H1 (cell line): ENCODE results near the gene KRT37.
"Not testable (repeated sequence)": the region's sequence is repeated elsewhere in the genome, so short reads cannot be mapped to it uniquely, and the experiment has no call there.

ENCODE experiments used
- CEBPB ChIP-seq: IDR thresholded peaks from 2 replicates; pipeline ENCODE4 v1.6.1; 2012; ENCODE audit warnings: low read depth, low read length
- CHD2 ChIP-seq: IDR thresholded peaks from 2 replicates; pipeline ENCODE4 v1.6.1; 2012; ENCODE audit warnings: low read length, improper control_type of control experiment
- CTCF ChIP-seq, 3 experiments: IDR thresholded peaks; 1 replicate in 2 of 3; 2 replicates in 1 of 3; pipeline versions ENCODE4 v1.5.1 to v1.6.1; 2011; ENCODE audit warnings: low read length in 3 of 3, mild to moderate bottlenecking in 3 of 3, inconsistent platforms in 2 of 3, low read depth in 1 of 3, moderate library complexity in 1 of 3; ENCODE audit not compliant: insufficient read depth in 1 of 3; ENCODE audit errors: control extremely low read depth in 1 of 3
- EZH2 ChIP-seq: fragments of 200-600 bp; sonication (generic); IDR thresholded peaks from 2 replicates; pipeline ENCODE4 v1.7.1; 2012; ENCODE audit warnings: low read depth, mild to moderate bottlenecking, moderate library complexity, low read length, inconsistent platforms; ENCODE audit not compliant: severe bottlenecking
- KDM5A ChIP-seq: fragments of 200-600 bp; IDR thresholded peaks from 2 replicates; pipeline ENCODE4 v1.7.1; 2012; ENCODE audit warnings: mild to moderate bottlenecking, low read length, inconsistent platforms, mixed read lengths
- MAX ChIP-seq: IDR thresholded peaks from 2 replicates; pipeline ENCODE4 v1.6.1; 2012; ENCODE audit warnings: inconsistent platforms
- POLR2A ChIP-seq, 2 experiments: IDR thresholded peaks; 1 replicate in 1 of 2; 2 replicates in 1 of 2; pipeline ENCODE4 v1.6.1; 2011; ENCODE audit warnings: low read depth in 2 of 2, low read length in 2 of 2, mild to moderate bottlenecking in 2 of 2; ENCODE audit errors: control extremely low read depth in 1 of 2
- RAD21 ChIP-seq, 2 experiments: IDR thresholded peaks in 1 of 2; conservative IDR thresholded peaks in 1 of 2; 2 replicates each; pipeline ENCODE4 v1.6.1; 2011; ENCODE audit warnings: low read depth in 2 of 2, low read length in 2 of 2, improper control_type of control experiment in 1 of 2, inconsistent platforms in 1 of 2, mild to moderate bottlenecking in 1 of 2, moderate library complexity in 1 of 2
- RNF2 ChIP-seq: fragments of 200-900, 300-1000 bp; sonication (generic); IDR thresholded peaks from 2 replicates; pipeline ENCODE4 v1.7.1; 2016; ENCODE audit warnings: borderline replicate concordance, low read depth, mild to moderate bottlenecking, antibody characterized with exemption, low read length; ENCODE audit not compliant: poor library complexity, severe bottlenecking; ENCODE audit errors: missing control alignments
- TEAD4 ChIP-seq: IDR thresholded peaks from 2 replicates; pipeline ENCODE4 v1.6.1; 2012; ENCODE audit warnings: low read depth, low read length, inconsistent platforms, mixed read lengths

- not testable (repeated sequence) for TF ChIP-seq POLR2A (IDR thresholded peaks at IDR 0.05; ENCODE audit: control extremely low read depth in 1 of 2, low read depth in 2 of 2, low read length in 2 of 2); CTCF (IDR thresholded peaks at IDR 0.05; ENCODE audit: control extremely low read depth in 1 of 3, insufficient read depth in 1 of 3, low read depth in 1 of 3, low read length in 3 of 3); CEBPB; TEAD4; RAD21 (IDR thresholded peaks at IDR 0.05 in 1 of 2, conservative IDR thresholded peaks at IDR 0.05 in 1 of 2; ENCODE audit: low read depth in 2 of 2, low read length in 2 of 2); KDM5A; RNF2; EZH2; MAX; CHD2
These were observed 29.3 kb downstream of the KRT37 start for GRCh38 chr17:41395044-41395443.
